ENCODE data around the gene DYNC1H1.

GRCh38 chr14:101959277-101959676 is 5.1 kb upstream of the DYNC1H1 start:
- TF ChIP-seq, protein P1, sequence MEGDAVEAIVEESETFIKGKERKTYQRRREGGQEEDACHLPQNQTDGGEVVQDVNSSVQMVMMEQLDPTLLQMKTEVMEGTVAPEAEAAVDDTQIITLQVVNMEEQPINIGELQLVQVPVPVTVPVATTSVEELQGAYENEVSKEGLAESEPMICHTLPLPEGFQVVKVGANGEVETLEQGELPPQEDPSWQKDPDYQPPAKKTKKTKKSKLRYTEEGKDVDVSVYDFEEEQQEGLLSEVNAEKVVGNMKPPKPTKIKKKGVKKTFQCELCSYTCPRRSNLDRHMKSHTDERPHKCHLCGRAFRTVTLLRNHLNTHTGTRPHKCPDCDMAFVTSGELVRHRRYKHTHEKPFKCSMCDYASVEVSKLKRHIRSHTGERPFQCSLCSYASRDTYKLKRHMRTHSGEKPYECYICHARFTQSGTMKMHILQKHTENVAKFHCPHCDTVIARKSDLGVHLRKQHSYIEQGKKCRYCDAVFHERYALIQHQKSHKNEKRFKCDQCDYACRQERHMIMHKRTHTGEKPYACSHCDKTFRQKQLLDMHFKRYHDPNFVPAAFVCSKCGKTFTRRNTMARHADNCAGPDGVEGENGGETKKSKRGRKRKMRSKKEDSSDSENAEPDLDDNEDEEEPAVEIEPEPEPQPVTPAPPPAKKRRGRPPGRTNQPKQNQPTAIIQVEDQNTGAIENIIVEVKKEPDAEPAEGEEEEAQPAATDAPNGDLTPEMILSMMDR (IDR thresholded peaks at IDR 0.05 in 2 of 3, conservative IDR thresholded peaks at IDR 0.05 in 1 of 3; ENCODE audit: borderline replicate concordance in 1 of 3, insufficient read depth in 1 of 3, low read depth in 2 of 3, low read length in 2 of 3): no peak
- TF ChIP-seq, protein P2, sequence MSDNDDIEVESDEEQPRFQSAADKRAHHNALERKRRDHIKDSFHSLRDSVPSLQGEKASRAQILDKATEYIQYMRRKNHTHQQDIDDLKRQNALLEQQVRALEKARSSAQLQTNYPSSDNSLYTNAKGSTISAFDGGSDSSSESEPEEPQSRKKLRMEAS (IDR thresholded peaks at IDR 0.05): no peak

Measured in HCT116 (cell line).